ENCODE results near the gene CYP4F11.
A peak's percentile ranks its signal among the peaks of the same experiment; 100 is the strongest.
"Not testable (repeated sequence)": the region's sequence is repeated elsewhere in the genome, so short reads cannot be mapped to it uniquely, and the experiment has no call there.

Gene CYP4F11

DNA sequence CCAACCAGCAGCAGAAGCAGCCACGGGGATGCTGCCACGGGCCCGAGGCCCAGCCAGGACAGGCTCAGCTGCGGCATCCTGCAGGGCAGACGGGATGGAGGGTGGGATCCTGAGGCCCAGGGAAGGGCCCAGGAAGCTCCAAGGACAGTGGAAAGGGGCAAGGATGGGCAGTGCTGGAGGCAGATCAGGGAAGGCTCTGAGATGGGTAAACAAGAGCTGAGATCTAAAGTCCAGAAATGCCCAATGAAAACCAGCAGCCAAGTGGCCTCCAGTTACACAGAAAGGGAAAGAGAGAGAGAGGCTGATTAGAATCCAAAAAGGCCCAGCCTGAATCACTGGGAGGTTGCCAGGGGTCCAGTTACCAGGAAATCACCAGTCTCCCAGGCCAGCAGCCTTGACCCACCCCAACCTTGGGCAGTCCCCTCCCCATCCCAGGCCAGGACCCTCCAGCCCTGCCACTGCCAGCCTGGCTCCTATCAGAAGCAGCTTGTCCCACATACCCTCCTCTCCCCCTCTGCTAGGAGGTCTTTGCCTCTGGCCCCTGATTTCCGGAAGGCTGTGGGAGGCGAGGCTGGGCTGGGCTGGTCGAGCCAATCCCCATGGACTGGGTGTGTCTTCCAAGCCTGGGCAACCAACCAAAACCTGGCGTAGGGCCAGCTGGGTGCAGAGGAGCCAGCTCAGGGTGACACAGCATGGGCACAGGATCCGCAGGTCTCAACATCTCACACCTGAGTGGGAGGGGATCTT is at the start of gene CYP4F11:
Gene CYP4F11, minus strand, starts transcription at position 198 of the 747 bp plus-strand sequence. Its CDS starts 121 bp downstream, at position 77.
- no peak for DNase-seq

DNA sequence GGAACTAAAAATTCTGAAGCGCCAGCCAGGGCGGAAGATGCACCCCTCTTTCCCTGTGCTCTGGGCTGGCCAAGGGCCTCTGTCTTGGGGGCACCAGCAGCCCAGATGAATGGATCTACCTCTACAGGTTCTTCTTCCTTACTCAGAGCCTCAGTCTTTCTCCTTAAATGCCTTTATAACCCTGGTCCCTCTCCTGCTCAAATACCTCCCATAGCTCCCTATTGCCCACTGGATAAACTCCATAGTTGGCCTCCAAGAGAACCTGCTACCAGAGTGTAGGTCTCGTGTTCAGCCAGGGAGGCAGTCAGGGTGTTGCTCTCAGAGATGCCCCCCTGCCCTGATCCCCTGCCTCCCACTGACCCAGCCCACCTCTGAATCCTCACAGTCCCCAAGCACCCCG is 45.0 kb upstream of the CYP4F11 start:
- DNase-seq, result no peak

- no peak for DNase-seq
These were observed 43.4 kb upstream of the CYP4F11 start for GRCh38 chr19:15977690-15978089.

- no peak for DNase-seq
These were observed 42.7 kb upstream of the CYP4F11 start for GRCh38 chr19:15976836-15977689.

DNA sequence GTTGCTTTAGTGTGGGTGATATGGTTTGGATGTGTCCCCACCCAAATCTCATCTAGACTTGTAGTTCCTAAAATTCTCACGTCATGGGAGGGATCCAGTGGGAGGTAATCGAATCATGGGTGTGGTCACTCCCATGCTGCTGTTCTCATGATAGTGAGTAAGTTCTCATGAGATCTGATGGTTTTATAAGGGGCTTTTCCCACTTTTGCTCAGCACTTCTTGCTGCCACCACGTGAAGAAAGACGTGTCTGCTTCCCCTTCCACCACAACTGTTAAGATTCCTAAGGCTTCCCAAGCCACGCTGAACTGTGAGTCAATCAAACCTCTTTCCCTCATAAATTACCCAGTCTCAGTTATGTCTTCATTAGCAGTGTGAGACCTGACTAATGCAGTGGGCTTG is 40.5 kb upstream of the CYP4F11 start:
- no peak for DNase-seq

DNA sequence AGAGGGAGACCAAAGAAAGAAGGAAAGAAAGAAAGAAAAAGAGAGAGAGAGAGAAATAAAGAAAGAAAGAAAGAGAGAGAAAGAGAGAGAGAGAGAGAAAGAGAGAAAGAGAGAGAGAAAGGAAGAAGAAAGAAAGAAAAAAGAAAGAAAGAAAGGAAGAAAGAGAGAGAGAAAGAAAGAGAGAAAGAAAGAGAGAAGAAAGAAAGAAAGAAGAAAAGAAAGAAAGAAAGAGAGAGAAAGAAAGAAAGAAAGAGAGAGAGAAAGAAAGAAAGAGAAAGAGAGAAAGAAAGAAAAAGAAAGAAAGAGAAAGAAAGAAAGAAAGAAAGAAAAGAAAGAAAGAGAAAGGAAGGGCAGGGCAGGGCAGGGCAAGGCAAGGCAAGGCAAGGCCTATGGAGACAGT is 37.7 kb upstream of the CYP4F11 start:
- not testable (repeated sequence) for DNase-seq

DNA sequence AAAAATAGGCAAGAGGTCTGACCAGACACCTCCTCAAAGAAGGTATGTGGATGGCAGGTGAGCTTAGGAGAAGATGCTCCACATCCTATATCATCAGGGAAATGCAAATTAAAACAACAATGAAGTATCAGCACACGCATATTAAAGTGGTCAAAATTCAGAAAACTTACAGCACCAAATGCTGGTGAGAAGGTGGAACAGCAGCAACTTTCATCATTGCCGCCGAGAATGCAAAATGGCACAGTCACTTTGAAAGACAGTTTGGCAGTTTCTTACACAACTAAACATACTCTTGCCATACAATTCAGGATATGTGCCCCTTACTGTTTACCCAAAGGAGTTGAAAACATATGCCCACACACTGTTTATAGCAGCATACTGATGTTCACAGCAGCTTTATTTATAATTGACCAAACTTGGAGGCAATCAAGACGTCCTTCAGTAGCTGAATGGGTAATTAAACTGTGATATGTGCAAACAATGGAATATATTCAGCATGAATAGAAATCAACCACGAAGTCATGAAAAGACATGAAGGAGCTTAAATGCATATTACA is 37.0 kb upstream of the CYP4F11 start:
- DNase-seq, result peak in 1 of 2 experiments; percentile 1

DNA sequence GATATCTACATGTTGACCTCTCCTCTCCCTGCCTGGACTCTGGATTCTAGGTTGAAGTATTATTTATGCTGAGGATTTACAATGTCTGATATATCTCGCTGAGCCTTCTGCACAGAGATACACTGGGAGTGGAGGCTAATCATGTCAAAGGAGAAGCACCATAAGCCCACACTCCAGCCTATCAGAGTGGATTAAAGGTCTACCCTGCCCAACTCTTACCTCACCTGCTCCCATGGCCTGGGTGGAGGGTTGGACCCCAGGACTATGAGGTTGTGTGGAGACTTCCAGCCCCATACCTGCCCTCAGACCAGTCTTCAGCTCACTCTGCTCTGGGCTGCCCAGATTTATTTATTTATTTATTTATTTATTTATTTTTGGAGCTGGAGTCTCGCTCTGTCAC is 29.9 kb upstream of the CYP4F11 start:
- DNase-seq, result no peak

GRCh38 chr19:15962319-15962718 is 28.0 kb upstream of the CYP4F11 start:
- no peak for DNase-seq

DNA sequence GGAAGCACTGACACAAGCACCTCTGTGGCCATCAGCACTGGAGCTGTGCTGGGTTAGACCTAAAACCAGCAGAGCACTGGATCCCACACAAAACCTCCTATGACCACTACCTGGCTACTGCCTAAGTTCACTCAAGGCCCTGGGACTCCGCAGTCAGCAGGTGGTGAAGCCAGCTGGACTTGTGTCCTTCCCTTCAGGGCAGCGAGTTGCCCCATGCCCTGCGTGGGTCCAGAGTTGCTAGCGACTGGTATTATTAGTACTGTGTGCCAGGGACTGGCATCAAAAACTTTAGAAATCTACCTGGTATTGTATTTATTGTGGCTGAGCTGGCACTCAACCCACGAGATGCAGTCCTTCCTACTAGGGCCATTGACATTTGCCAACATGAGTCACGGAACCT is 20.5 kb upstream of the CYP4F11 start:
- DNase-seq, result no peak

GRCh38 chr19:15948223-15949058 is 14.1 kb upstream of the CYP4F11 start, which contains the start of gene OR10H4:
Gene OR10H4 (plus strand): TSS chr19:15949008. CDS start chr19:15949008, 0 bp downstream.
- no peak for DNase-seq

DNA sequence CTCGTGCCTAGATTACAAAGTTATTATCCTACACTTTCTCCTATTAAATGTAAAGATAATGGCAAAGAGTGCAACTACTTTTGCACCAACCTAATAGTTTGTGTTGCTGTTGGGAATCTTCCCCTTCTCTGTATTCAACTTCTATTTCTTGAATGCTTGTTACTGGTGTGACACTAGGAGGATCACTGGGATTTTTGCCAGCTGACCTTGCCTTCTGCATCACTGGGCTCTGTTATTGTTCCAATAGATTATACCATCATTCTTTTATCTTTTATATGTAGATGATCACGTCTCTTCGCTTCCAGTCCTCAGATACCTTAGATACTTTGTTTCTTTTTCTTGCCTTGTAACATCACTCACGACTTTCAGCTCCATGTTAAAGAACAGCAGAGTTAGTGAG is 11.0 kb upstream of the CYP4F11 start:
- DNase-seq, result no peak

DNA sequence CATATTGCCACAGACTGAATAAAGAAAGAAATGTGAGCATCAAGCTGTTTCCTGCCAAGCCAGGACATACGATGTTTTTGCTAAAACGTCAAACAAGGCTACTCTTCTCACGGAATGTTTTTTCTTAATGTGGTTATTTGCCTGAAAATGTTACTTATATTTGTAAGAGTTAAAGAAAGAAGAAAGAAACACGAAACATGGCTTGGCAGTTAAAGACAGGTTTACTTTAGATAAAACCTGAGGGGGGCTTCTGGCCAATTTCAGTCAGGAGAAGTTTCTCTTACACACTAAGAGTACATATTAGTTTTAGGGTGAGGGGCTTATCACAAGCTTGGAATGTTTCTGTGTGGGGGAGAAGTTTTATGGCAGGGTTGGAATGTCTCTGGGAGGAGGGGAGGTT is 10.1 kb upstream of the CYP4F11 start:
- DNase-seq, result no peak

DNA sequence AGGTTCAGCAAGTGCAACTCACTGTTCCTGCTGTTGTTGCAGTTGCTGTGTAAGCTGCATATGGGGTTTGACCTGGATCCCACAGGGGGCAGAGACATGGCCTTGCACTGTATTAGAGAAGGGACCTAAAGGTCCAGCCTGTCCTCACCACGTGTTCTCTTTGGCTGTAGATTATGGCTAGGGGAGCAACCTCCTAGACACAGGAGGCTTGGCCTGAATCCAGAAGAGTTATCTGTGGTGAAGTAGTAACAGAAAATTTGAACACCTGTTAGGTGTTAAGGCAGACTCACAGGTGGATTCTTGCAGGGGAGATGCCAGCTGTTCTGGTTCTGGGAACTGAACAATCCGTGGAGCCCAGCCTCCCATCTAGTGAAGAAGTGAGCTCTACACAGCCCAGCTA is 3.4 kb upstream of the CYP4F11 start:
- DNase-seq, result no peak

- no peak for DNase-seq
These were observed 2.6 kb upstream of the CYP4F11 start for GRCh38 chr19:15936950-15937349.

DNA sequence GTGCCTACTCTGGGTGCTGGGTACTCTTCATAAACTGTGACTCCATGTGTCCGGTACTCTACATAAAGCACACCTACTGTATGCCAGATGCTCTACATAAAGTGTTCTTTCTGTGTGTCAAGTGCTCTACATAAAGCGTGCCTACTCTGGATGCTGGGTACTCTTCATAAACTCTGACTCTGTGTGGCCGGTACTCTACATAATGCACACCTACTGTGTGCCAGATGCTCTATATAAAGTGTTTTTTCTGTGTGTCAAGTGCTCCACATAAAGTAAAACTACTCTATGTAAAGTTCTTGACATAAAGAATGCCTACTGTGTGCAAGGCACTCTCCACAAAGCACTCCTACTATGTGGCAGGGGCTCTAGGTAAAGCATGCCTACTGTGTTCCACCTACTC is 1.8 kb upstream of the CYP4F11 start:
- DNase-seq, result no peak

GRCh38 chr19:15935167-15935702 is 906 bp upstream of the CYP4F11 start:
- no peak for DNase-seq

- DNase-seq, result not testable (repeated sequence)
These were observed 483 bp downstream of the CYP4F11 start for GRCh38 chr19:15933761-15934331.

DNA sequence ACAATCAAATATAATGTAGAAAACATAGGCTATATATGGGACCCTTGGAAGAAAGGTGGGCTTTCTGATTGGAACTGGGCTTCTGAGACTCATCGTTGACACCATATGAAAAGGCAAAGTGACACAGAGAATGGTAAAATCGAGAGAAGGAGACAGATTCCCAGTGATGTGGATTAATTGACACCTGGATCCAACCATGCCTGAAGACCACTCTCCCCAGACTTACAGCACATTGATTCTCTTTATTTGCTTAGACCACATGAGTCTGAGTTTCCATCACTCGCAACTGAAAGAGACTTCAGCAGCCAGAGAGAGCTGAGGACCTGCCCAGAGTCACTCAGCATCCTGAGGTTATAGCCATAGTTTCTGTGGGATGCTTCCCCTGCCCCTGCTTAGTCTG is 6.0 kb downstream of the CYP4F11 start:
- no peak for DNase-seq

DNA sequence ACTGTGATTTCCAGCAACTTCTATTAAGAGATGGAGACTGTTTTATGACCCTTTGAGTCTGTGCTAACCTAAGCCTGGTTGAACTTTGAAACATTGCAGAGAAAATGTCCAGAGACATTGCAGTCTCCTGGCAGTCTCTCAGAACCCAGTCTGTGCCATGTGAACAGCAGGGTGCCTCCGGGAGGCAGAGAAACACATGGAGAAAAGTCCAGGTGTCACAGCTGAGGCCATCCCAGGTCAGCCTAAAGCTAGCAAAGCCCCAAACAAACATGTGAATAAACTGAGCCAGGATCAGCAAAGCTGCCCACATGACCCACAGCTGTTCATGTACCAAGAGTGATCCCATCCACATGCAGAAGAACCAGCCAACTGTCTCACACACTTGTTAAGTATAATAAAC is 7.8 kb downstream of the CYP4F11 start:
- no peak for DNase-seq

- no peak for DNase-seq
These were observed 10.6 kb downstream of the CYP4F11 start for GRCh38 chr19:15923702-15924101.

- no peak for DNase-seq
These were observed 12.3 kb downstream of the CYP4F11 start for GRCh38 chr19:15922021-15922420.

Data from AML-193 (cell line).